Measurements from ENCODE around the gene CLEC18B.

CLEC18B gene

GRCh38 chr16:74463888-74464287 lies 42.6 kb upstream of the CLEC18B start:
- H3K4me3 ChIP-seq (replicated peaks; ENCODE audit: low read depth, low read length), result no peak overlapping the region
- DNase-seq (ENCODE audit: extremely low read depth, low read depth), result no peak
- no peak for TF ChIP-seq CTCF (IDR thresholded peaks at IDR 0.05; ENCODE audit: low read depth, low read length, missing control alignments)

GRCh38 chr16:74462361-74462760 lies 41.1 kb upstream of the CLEC18B start:
- H3K4me3 ChIP-seq (replicated peaks; ENCODE audit: low read depth, low read length), result no peak overlapping the region
- no peak for TF ChIP-seq CTCF (IDR thresholded peaks at IDR 0.05; ENCODE audit: low read depth, low read length, missing control alignments)
- no peak for DNase-seq (ENCODE audit: extremely low read depth, low read depth)

- TF ChIP-seq CTCF (IDR thresholded peaks at IDR 0.05; ENCODE audit: low read depth, low read length, missing control alignments), result no peak
- DNase-seq (ENCODE audit: extremely low read depth, low read depth), result no peak
- H3K4me3 ChIP-seq (replicated peaks; ENCODE audit: low read depth, low read length), result no peak overlapping the region
These were observed 40.5 kb upstream of the CLEC18B start for GRCh38 chr16:74461826-74462225.

DNA sequence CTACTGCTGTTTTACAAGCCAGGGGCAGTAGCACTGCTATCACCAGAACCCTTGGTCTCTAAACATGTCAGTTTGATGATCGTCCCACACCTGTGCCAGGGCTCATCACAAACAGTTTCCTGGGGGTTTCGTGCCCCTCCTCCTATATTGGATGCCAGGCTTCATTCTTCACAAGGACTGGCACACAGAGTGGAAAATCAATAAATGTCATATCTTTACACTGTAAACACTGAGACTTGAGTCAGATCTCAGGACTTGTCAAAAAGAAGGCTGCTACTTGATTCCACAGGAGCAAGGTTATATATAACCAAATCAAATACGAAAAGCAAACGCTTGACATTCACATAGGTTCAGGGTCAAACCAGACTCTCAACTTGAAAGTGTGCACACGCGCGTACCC lies 39.3 kb upstream of the CLEC18B start:
- no peak for TF ChIP-seq CTCF (IDR thresholded peaks at IDR 0.05; ENCODE audit: low read depth, low read length, missing control alignments)

DNA sequence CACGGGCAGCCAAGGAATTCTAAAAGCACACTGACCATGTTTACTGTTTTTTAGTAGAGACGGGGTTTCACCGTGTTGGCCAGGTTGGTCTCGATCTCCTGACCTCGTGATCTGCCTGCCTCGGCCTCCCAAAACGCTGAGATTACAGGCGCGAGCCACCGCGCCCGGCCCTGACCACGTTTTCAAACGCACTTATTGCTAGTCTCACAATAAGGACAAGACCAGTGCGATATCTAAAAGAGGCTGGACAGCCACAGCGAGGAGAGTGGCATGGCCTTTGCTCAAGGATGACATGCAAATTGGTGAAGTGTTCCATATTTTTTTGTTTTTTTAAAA lies 35.0 kb upstream of the CLEC18B start:
- H3K4me3 ChIP-seq (replicated peaks; ENCODE audit: low read depth, low read length), result no peak overlapping the region
- DNase-seq (ENCODE audit: extremely low read depth, low read depth), result no peak
- no peak for TF ChIP-seq CTCF (IDR thresholded peaks at IDR 0.05; ENCODE audit: low read depth, low read length, missing control alignments)

More for the DNA sequence above, 39.3 kb upstream of the CLEC18B start:
- no peak for DNase-seq (ENCODE audit: extremely low read depth, low read depth)
- no peak overlapping the region for H3K4me3 ChIP-seq (replicated peaks; ENCODE audit: low read depth, low read length)

DNA sequence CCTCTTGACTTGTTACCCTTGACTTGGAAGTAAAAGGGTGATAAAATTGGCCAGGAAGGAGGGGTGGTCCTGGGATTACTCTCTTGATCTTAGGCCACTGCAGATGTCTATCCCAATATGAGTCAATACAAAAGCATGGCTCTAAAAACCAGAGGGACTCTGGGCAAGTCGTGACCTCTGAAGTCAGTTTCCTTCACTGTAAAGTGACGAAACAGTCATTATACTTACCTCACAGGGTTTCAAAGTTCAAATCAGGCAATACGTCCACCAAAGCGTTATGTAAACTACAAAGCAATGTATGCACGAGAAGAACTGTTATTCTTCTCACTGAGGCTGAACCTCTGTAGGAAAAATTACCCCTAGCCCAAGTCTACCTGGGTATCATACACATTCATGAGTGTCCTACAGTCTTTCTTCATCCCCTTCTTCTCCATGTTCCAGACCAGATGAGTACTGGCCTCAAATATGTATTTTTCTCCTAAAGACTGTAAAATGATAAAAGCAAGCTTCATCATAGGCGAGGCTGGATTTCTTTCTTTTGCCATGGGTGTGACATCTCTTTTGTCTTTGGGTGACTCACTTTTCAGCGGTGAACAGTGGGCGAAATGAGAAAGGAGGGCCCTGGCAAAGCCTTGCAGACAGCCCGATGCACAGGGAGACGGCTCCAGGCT lies 34.5 kb upstream of the CLEC18B start:
- no peak for TF ChIP-seq CTCF (IDR thresholded peaks at IDR 0.05; ENCODE audit: low read depth, low read length, missing control alignments)
- no peak for DNase-seq (ENCODE audit: extremely low read depth, low read depth)

DNA sequence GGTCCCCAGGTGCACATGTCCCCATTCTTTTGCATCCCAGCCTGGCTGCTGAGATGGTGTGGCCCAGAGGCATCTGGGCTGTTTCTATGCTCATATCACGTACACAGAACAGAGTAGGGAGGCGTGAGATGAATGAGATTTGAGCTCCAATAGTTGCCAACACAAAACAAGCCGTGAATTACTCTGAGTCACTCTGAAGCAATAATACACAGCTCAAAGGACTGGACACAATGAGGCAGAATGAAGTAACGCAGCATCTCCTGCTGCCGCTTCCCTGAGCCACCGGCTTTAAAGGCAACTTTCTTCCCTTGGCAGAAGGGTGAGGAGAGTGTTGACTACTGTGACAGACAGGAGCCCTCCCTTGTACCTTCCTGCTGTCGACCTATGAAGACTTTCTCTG lies 33.9 kb upstream of the CLEC18B start:
- no peak for TF ChIP-seq CTCF (IDR thresholded peaks at IDR 0.05; ENCODE audit: low read depth, low read length, missing control alignments)
- no peak for DNase-seq (ENCODE audit: extremely low read depth, low read depth)
- no peak overlapping the region for H3K4me3 ChIP-seq (replicated peaks; ENCODE audit: low read depth, low read length)

More for the DNA sequence above, 34.5 kb upstream of the CLEC18B start:
- H3K4me3 ChIP-seq (replicated peaks; ENCODE audit: low read depth, low read length), result no peak overlapping the region
